Astrocyte of the spinal cord (primary cell): Measurements from ENCODE around the gene LRATD1.
A peak's percentile ranks its signal among the peaks of the same experiment; 100 is the strongest.

Source experiments
- DNase-seq: peaks from one replicate; pipeline ENCODE4 v3.0.0; 2011; ENCODE audit warnings: low read depth, low spot score
- H3K4me3 ChIP-seq: 2 replicates; pipeline ENCODE4 v1.5.1; 2011; ENCODE audit warnings: low read depth, mild to moderate bottlenecking, low read length, moderate library complexity
- CTCF ChIP-seq: IDR thresholded peaks from 2 replicates; pipeline ENCODE4 v1.5.1; 2012; ENCODE audit warnings: low read depth, mild to moderate bottlenecking, low read length, inconsistent platforms
- in situ Hi-C: cut with HindIII; loops from 2 replicates; pipeline ENCODE4 v1.10.0; 2017; ENCODE audit warnings: low sequenced_read_pairs

The LRATD1 gene

DNA sequence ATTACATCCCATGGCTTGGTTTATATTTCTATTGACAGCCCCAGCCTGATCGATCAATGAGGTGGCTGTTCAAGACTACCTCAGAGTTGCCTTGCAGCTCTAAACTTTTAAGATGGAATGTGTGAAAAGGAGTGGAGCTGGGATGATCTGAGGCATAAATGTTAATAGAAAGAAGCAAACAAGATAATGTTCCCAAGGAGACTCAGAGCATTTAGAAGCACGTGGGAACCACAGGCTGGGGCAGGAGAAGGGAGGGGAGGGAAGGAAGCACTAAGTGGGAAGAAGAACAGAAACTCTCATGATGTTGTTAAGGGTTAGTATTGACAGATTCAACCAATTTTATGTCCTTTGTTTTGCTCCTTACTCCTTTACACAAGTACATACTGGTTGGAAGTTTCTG, 28.8 kb upstream of the LRATD1 start:
- no peak for TF ChIP-seq CTCF
- DNase-seq, result no peak
- in situ Hi-C loops, result no loop called here
- H3K4me3 ChIP-seq, result no peak overlapping the region

DNA sequence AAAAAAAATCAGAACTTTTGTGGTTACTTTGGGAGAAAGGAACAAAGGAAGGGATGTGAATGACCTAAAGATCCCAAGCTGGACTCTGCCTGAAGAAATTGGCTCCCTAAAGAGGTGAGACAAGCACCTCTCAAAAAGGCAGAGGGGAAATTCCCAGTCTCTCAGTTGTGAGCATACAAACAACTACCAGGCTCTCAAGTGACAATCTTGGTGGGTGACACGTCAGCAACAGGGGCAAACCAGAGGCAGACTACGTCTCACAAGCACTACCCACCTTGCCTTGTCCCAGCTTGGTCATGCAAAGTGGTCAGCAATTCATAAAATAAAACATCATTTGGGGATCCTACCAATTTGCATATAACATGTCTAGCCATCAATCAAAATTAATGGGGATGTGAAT, 24.3 kb upstream of the LRATD1 start:
- no peak for DNase-seq
- H3K4me3 ChIP-seq, result no peak overlapping the region
- no peak for TF ChIP-seq CTCF
- in situ Hi-C loops, result no loop called here

GRCh38 chr2:14614017-14614416, 18.5 kb upstream of the LRATD1 start:
- in situ Hi-C loops, result no loop called here
- TF ChIP-seq CTCF, result no peak

GRCh38 chr2:14615121-14615520, 17.4 kb upstream of the LRATD1 start:
- in situ Hi-C loops, result no loop called here

More at GRCh38 chr2:14614017-14614416, 18.5 kb upstream of the LRATD1 start:
- DNase-seq, result peak; percentile 18
- H3K4me3 ChIP-seq, result no peak overlapping the region

GRCh38 chr2:14615760-14616159, 16.8 kb upstream of the LRATD1 start:
- TF ChIP-seq CTCF, result no peak
- peak; percentile 5 for DNase-seq
- in situ Hi-C loops, result no loop called here
- no peak overlapping the region for H3K4me3 ChIP-seq

More at GRCh38 chr2:14615121-14615520, 17.4 kb upstream of the LRATD1 start:
- no peak for DNase-seq
- no peak overlapping the region for H3K4me3 ChIP-seq
- no peak for TF ChIP-seq CTCF

GRCh38 chr2:14616342-14616741, 16.2 kb upstream of the LRATD1 start:
- in situ Hi-C loops, result no loop called here
- TF ChIP-seq CTCF, result no peak
- no peak overlapping the region for H3K4me3 ChIP-seq
- peak; percentile 9 for DNase-seq

- in situ Hi-C loops, result no loop called here
- no peak for TF ChIP-seq CTCF
- DNase-seq, result no peak
Observed at GRCh38 chr2:14616950-14617349, 15.6 kb upstream of the LRATD1 start.

More at GRCh38 chr2:14616950-14617349, 15.6 kb upstream of the LRATD1 start:
- no peak overlapping the region for H3K4me3 ChIP-seq
